Daoy (cell line): ENCODE measurements around the gene OR10H3. TPM values are rescaled to one million over a fixed set of nuclear protein-coding genes. Genes with fewer than 3 reads are reported as not detected.
A peak's percentile ranks its signal among the peaks of the same experiment; 100 is the strongest.
"Not testable (repeated sequence)": the region's sequence is repeated elsewhere in the genome, so short reads cannot be mapped to it uniquely, and the experiment has no call there.

Source experiments
- DNase-seq: peaks from one replicate; pipeline ENCODE4 v3.0.0-alpha.2; 2015; ENCODE audit warnings: low read depth
- total RNA-seq: library from RNA; depleted of rRNA; stranded (reverse); fragments of >200 nt; shearing (Covaris generic); gene quantifications from 2 replicates; pipeline ENCODE4 v1.2.3, GENCODE V29; 2014; rRNA removed

OR10H3 gene
- not detected in 2 replicates for total RNA-seq

- no peak for DNase-seq
Observed at GRCh38 chr19:15737722-15738121, at the start of gene OR10H3. OR10H3 (plus strand) TSS chr19:15737985; CDS start chr19:15741393, 3,408 bp downstream.

GRCh38 chr19:15696654-15697194, 41.1 kb upstream of the OR10H3 start:
- DNase-seq: peak; percentile 16

- DNase-seq: no peak
Observed at GRCh38 chr19:15701757-15702533, 35.8 kb upstream of the OR10H3 start.

GRCh38 chr19:15702534-15702930, 35.3 kb upstream of the OR10H3 start:
- peak; percentile 43 for DNase-seq

GRCh38 chr19:15714638-15715037, 23.1 kb upstream of the OR10H3 start:
- DNase-seq: no peak

GRCh38 chr19:15715642-15716041, 22.1 kb upstream of the OR10H3 start:
- no peak for DNase-seq

GRCh38 chr19:15717809-15718208, 20.0 kb upstream of the OR10H3 start:
- no peak for DNase-seq

GRCh38 chr19:15721268-15721667, 16.5 kb upstream of the OR10H3 start:
- DNase-seq: no peak

- DNase-seq: no peak
Observed at GRCh38 chr19:15722956-15723355, 14.8 kb upstream of the OR10H3 start.

GRCh38 chr19:15727724-15728123, 10.1 kb upstream of the OR10H3 start, which contains the start of gene OR10H2:
OR10H2 (plus strand) TSS chr19:15728024; CDS start chr19:15728044, 20 bp downstream.
- no peak for DNase-seq

- DNase-seq: no peak
Observed at GRCh38 chr19:15730538-15730937, 7.2 kb upstream of the OR10H3 start.

GRCh38 chr19:15732388-15732787, 5.4 kb upstream of the OR10H3 start:
- no peak for DNase-seq

- no peak for DNase-seq
Observed at GRCh38 chr19:15733895-15734294, 3.9 kb upstream of the OR10H3 start.

- DNase-seq: no peak
Observed at GRCh38 chr19:15740785-15741184, 3.0 kb downstream of the OR10H3 start.

GRCh38 chr19:15748239-15748638, 10.5 kb downstream of the OR10H3 start:
- no peak for DNase-seq

GRCh38 chr19:15758379-15758778, 20.6 kb downstream of the OR10H3 start:
- no peak for DNase-seq

GRCh38 chr19:15759962-15760565, 22.3 kb downstream of the OR10H3 start:
- DNase-seq: peak; percentile 70

- no peak for DNase-seq
Observed at GRCh38 chr19:15769586-15769985, 31.8 kb downstream of the OR10H3 start.

- DNase-seq: not testable (repeated sequence)
Observed at GRCh38 chr19:15774159-15774558, 36.4 kb downstream of the OR10H3 start.

- no peak for DNase-seq
Observed at GRCh38 chr19:15775249-15775648, 37.5 kb downstream of the OR10H3 start.

- no peak for DNase-seq
Observed at GRCh38 chr19:15776264-15776663, 38.5 kb downstream of the OR10H3 start.

- DNase-seq: no peak
Observed at GRCh38 chr19:15776991-15777970, 39.5 kb downstream of the OR10H3 start.
